ENCODE data around the gene NTSR2. TPM values are rescaled to one million over a fixed set of nuclear protein-coding genes. Genes with fewer than 3 reads are reported as not detected.

The NTSR2 gene
- total and polyA plus RNA-seq, 2 of the 8 experiments (the other 6 are each of a cell fraction or from before 2014, with no cell fraction given) = 0.05 TPM; not detected in 1

DNA sequence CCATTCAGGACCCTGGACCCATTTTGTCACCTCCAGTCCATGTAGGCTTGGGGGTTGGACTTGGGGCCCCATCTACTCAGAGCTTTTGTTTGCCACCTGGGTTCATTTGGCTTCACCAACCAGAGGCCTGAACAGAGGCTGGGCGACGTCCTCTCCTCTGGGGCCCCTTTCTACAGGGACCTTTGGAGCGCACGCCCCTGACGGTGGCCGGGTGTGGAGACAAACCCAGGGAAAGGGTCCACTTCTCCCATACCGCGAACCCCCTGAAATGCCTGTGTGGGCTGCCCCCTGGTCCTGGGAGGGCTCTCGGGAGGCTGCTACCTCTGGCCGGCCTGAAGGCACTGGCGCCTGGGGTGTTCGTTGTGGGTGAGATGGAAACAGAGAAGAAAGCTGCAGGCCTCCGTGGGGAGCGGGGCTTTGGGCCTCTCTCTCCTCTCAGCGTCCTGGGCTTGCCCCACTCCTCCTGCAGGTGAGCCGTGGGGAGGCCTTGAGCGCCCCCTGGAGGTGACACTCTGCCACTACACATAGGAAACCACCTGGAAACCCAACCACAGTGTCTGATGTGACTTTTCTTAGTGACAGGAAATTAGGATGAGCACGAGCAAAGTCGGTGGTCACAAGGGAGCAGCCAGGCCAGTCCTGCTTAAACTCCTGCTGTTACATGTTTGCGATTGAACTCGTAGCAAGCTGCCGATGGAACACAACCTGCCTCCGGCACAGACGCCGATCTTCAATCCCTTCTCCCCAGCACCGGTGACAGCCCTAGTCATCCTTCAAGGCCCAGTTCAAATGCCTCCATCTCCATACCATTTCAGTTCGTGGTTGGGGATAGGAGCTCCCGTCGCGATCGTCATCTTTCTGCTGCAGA lies 12.0 kb upstream of the NTSR2 start:
- CTCF ChIA-PET (ENCODE audit: partially characterized antibody) = interaction anchor here (0.7 to 8.1 kb wide), 36 partner anchors 8 to 212 kb away, joined by 3 to 91 read pairs (median 4); partner anchors contain the start of gene NTSR2
- Histone ChIP-seq H4K20me1 (replicated peaks in 1 of 2; ENCODE audit: control insufficient read depth in 1 of 2, insufficient read depth in 2 of 2, low read length in 2 of 2) (no peaks in the 10 kb centered on the region), H3K79me2 (ENCODE audit: control insufficient read depth in 1 of 2, insufficient read depth in 2 of 2, low read length in 2 of 2) (no peaks in the 10 kb centered on the region), H2BK20ac (ENCODE audit: low read length) (no peak overlapping the region), H4K8ac (ENCODE audit: extremely low read depth, insufficient read depth, low read length) (no peak overlapping the region), H2BK120ac (replicated peaks; ENCODE audit: low read depth, low read length) (no peak overlapping the region), H3K9me3 (ENCODE audit: insufficient read depth in 2 of 2, low read depth in 1 of 2, low read length in 1 of 2) (no peaks in the 10 kb centered on the region), H4K91ac (replicated peaks; ENCODE audit: insufficient read length, low read length) (no peak overlapping the region), H2AK5ac (ENCODE audit: low read depth, low read length) (no peak overlapping the region), H3K18ac (ENCODE audit: extremely low read depth, low read length) (no peak overlapping the region), H3K14ac (ENCODE audit: insufficient read length) (no peak overlapping the region), H3K27ac (ENCODE audit: low read depth, low read length) (no peak overlapping the region), H4K5ac (ENCODE audit: insufficient read length, low read depth, low read length) (no peak overlapping the region), H3K27me3 (replicated peaks in 1 of 4; ENCODE audit: control insufficient read depth in 3 of 4, extremely low read depth in 1 of 4, insufficient read depth in 3 of 4, low read length in 3 of 4) (no peaks in the 10 kb centered on the region), H3K36me3 (ENCODE audit: control insufficient read depth in 2 of 4, insufficient read depth in 4 of 4, low read length in 3 of 4) (no peaks in the 10 kb centered on the region), H3K4me3 (ENCODE audit: extremely low read depth in 1 of 4, insufficient read depth in 2 of 4, low read depth in 3 of 4, low read length in 4 of 4) (no peak overlapping the region; a peak in 2 of 8 replicates), H3K4me1 (replicated peaks in 1 of 4; ENCODE audit: control insufficient read depth in 3 of 4, insufficient read depth in 4 of 4, low read length in 3 of 4) (peaks cover 3 to 13% (median 10%) of the 10 kb centered on the region in 4 experiments; a peak in 6 of 7 replicates), H3K4me2 (ENCODE audit: insufficient read depth in 1 of 2, low read depth in 2 of 2, low read length in 2 of 2) (peak overlapping the region in 1 of 2 experiments; percentile 20; a peak in 1 of 4 replicates), H2BK5ac (ENCODE audit: low read depth, low read length) (no peak overlapping the region), H3K4ac (replicated peaks; ENCODE audit: insufficient read length, low read depth, low read length) (no peak overlapping the region), H2BK15ac (ENCODE audit: low read length) (no peak overlapping the region), H3K56ac (replicated peaks; ENCODE audit: insufficient read length, low read depth, low read length) (no peak overlapping the region), H3K23me2 (ENCODE audit: low read depth, low read length) (no peaks in the 10 kb centered on the region), H3K23ac (ENCODE audit: insufficient read length) (no peak overlapping the region), H3K9ac (replicated peaks in 1 of 4; ENCODE audit: extremely low read depth in 1 of 4, low read depth in 3 of 4, low read length in 3 of 4) (no peak overlapping the region), H2BK12ac (ENCODE audit: low read depth, low read length) (no peak overlapping the region), H2AFZ (ENCODE audit: low read length) (no peak overlapping the region; the same call in 1 of the 2 replicates), H3K79me1 (ENCODE audit: low read depth, low read length) (no peaks in the 10 kb centered on the region)
- peak in 1 of 2 experiments; percentile 94 for DNase-seq (ENCODE audit: low read depth in 1 of 2, low spot score in 2 of 2)
- POLR2A ChIA-PET (ENCODE audit: partially characterized antibody) = no interaction called here
- FAIRE-seq = peak; percentile 76
- 59% methylated on average over 31 of the region's 31 CpGs; no CpG with 5 or more reads in 1 of the 2 experiments for WGBS, 2 experiments (ENCODE audit: extremely low coverage in 1 of 2, insufficient coverage in 1 of 2, insufficient read length in 1 of 2, insufficient replicate concordance in 2 of 2, low coverage in 1 of 2, low lambda C conversion rate in 2 of 2, missing lambda C conversion rate in 1 of 2)
- TF ChIP-seq RFX5 (IDR thresholded peaks at IDR 0.05; ENCODE audit: borderline replicate concordance, low read depth, low read length) (no peak), KDM1A (IDR thresholded peaks at IDR 0.05; ENCODE audit: borderline replicate concordance, low read length) (no peak), SRF (IDR thresholded peaks at IDR 0.05; ENCODE audit: low read depth, low read length) (no peak), RNF2 (IDR thresholded peaks at IDR 0.05; ENCODE audit: borderline replicate concordance, low read depth, low read length, missing control alignments, poor library complexity, severe bottlenecking) (no peak), TCF12 (IDR thresholded peaks at IDR 0.05; ENCODE audit: low read depth, low read length) (0 out of 2 replicates have a peak, but pooled peaks have one; percentile 55), CHD2 (IDR thresholded peaks at IDR 0.05; ENCODE audit: low read length) (no peak), POU5F1 (IDR thresholded peaks at IDR 0.05; ENCODE audit: low read depth, low read length) (no peak), CHD1 (IDR thresholded peaks at IDR 0.05; ENCODE audit: low read depth, low read length) (no peak), TEAD4 (IDR thresholded peaks at IDR 0.05; ENCODE audit: low read depth, low read length) (no peak), SAP30 (IDR thresholded peaks at IDR 0.05; ENCODE audit: insufficient read depth, insufficient replicate concordance, low read length) (no peak)
- TF ChIP-seq, protein P1, sequence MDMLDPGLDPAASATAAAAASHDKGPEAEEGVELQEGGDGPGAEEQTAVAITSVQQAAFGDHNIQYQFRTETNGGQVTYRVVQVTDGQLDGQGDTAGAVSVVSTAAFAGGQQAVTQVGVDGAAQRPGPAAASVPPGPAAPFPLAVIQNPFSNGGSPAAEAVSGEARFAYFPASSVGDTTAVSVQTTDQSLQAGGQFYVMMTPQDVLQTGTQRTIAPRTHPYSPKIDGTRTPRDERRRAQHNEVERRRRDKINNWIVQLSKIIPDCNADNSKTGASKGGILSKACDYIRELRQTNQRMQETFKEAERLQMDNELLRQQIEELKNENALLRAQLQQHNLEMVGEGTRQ (IDR thresholded peaks at IDR 0.05; ENCODE audit: low read length) = no peak
